Fibroblast of skin of right quadriceps (primary cell): ENCODE measurements around the gene TPPP2.

ENCODE experiments used
- DNase-seq: peaks from one replicate; pipeline ENCODE4 v3.0.0-alpha.2; 2013

TPPP2 gene

GRCh38 chr14:21059842-21060613 is 30.0 kb downstream of the TPPP2 start:
- DNase-seq = peak; percentile 26

- no peak for DNase-seq
Observed at GRCh38 chr14:21060614-21061346, 30.8 kb downstream of the TPPP2 start.

GRCh38 chr14:21061347-21061668 is 31.3 kb downstream of the TPPP2 start:
- no peak for DNase-seq

- DNase-seq = peak; percentile 90
Observed at GRCh38 chr14:21063479-21063878, 33.5 kb downstream of the TPPP2 start.

- DNase-seq = no peak
Observed at GRCh38 chr14:21066882-21067502, 37.0 kb downstream of the TPPP2 start.

- DNase-seq = peak; percentile 73
Observed at GRCh38 chr14:21068521-21069387, 38.7 kb downstream of the TPPP2 start.

GRCh38 chr14:21069388-21070082 is 39.5 kb downstream of the TPPP2 start:
- DNase-seq = peak; percentile 50

- peak; percentile 55 for DNase-seq
Observed at GRCh38 chr14:21070083-21070609, 40.1 kb downstream of the TPPP2 start, which contains the start of gene ARHGEF40. Gene ARHGEF40 (plus strand): TSS chr14:21070304. CDS start chr14:21070397, 93 bp downstream.

- DNase-seq = peak; percentile 42
Observed at GRCh38 chr14:21070610-21071224, 40.7 kb downstream of the TPPP2 start.

- DNase-seq = peak; percentile 97
Observed at GRCh38 chr14:21071225-21072030, 41.4 kb downstream of the TPPP2 start.

GRCh38 chr14:21072031-21072473 is 42.0 kb downstream of the TPPP2 start:
- DNase-seq = peak; percentile 86

- no peak for DNase-seq
Observed at GRCh38 chr14:21072781-21073339, 42.8 kb downstream of the TPPP2 start.

- DNase-seq = no peak
Observed at GRCh38 chr14:21073921-21074320, 43.9 kb downstream of the TPPP2 start.

- no peak for DNase-seq
Observed at GRCh38 chr14:21074398-21075272, 44.6 kb downstream of the TPPP2 start.

- DNase-seq = no peak
Observed at GRCh38 chr14:21075719-21076437, 45.9 kb downstream of the TPPP2 start.

- DNase-seq = no peak
Observed at GRCh38 chr14:21077672-21078071, 47.7 kb downstream of the TPPP2 start.

- no peak for DNase-seq
Observed at GRCh38 chr14:21078287-21078686, 48.3 kb downstream of the TPPP2 start.

GRCh38 chr14:21078726-21079125 is 48.7 kb downstream of the TPPP2 start:
- no peak for DNase-seq
